HG03565 (cell line): ENCODE measurements around the gene CUEDC1.

ENCODE experiments used
- ATAC-seq: cut with Tn5 transposase; IDR thresholded peaks from one replicate; pipeline ENCODE4 v1.9.1; 2021; ENCODE audit warnings: mild to moderate bottlenecking, moderate library complexity; ENCODE audit not compliant: unreplicated experiment

Gene CUEDC1, protein sequence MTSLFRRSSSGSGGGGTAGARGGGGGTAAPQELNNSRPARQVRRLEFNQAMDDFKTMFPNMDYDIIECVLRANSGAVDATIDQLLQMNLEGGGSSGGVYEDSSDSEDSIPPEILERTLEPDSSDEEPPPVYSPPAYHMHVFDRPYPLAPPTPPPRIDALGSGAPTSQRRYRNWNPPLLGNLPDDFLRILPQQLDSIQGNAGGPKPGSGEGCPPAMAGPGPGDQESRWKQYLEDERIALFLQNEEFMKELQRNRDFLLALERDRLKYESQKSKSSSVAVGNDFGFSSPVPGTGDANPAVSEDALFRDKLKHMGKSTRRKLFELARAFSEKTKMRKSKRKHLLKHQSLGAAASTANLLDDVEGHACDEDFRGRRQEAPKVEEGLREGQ

DNA sequence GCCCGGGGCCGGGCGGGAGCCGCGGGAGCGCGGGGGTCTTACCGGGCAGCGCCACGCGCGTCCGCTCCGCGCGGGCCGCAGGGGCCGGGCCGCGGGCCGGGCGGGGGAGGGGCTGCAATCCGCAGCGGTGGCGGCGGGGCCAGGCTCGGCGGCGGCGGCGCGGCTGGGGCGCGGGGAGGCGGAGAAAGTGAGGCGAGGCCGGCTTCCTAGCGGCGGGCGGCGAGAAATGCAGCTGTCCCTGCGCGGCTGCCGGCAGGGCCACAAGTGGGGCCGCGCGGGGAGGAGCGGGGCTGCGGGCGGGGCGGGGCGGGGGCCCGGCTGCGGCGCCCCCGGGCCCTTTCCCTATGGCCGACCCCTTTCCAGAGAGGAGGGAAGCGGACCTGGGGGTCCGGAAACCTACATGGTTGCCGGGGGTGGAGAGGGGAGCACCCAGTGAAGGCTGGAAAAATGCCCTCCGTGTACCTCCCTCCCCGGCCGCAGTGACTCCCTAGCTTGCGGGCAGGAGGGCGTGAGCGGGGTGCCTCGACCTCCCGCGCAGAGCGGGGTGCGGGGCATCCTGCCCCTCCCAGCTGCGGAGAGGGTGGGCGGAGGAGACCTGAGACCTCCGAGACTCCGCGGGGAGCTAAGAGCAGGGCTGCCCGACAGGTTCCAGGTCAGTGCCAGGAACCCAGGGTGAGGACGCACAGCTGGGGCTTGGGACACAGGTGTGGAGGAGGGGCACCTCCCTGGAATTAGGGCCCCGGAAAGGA lies at the start of gene CUEDC1:
Gene CUEDC1 (minus strand): TSS at position 230 of the 749 bp plus-strand sequence. CDS start 69,848 bp downstream, outside the sequence.
- ATAC-seq = no peak

DNA sequence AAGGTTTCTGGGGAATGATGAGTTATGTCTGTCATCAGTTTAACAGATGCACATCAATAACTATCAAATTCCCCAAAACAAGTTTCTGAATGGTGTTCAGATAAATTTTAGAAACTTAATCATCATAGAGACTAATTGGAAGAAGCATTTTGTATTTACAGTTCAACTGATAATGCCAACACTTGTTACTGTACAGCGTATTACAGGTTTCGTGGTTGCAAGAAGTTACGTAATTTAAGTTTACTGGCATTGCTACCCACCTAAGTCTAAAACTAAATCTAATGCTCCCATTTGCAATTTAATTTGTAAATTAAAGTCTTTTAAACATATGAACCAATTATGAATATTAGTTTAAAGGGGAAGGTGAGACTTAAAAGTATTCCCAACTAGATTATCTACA lies 48.8 kb upstream of the CUEDC1 start:
- no peak for ATAC-seq

DNA sequence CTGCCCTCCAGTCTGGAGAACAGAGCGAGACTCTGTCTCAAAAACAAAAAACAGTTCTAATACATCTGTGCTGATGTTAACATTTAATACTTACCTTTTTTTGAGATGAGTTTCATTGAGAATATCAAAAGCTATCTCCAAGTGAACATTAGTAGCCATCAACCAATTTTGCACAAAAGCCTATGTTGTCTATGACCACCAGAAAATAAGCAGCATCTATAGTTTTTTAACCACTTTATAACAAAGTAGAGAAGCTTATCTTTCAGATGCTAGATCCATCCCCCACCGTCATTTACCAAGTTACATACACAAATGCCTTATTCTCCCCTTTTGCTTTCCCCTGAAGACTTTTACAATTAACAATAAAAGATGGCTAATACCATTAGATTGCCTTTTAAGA lies 47.8 kb upstream of the CUEDC1 start:
- no peak for ATAC-seq

DNA sequence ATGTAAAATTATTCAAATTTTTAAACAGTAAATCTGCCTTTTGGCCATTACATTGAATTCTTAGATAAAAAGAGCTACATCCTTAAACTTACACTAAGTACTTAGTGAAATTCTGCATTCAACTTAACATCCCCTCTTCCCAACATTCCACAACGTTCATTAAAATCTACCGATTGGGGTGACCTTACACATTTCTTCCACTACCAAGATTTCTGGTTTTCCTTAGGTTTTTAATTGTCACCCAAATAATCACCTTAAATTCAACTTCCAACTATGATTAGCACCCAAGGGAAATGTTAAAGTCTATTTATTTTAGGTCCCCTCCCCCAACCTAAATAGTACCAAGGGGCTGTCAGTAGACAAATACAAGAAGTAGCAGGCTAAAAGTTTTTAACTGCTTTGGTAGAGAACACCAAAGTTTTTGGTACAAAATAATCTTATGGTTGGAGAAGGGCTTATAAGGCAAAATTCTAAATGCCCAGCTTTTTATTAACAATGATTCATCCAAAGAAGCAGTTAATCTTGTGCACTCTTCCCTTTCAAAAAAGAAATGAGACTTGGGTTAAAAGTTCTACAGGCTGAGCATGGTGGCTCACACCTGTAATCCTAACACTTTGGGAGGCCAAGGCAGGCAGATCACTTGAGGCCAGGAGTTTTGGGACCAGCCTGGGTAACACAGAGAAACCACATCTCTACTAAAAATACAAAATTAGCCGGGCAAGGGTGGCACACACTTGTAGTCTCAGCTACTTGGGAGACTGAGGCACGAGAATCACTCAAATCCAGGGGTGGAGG lies 47.1 kb upstream of the CUEDC1 start:
- no peak for ATAC-seq

DNA sequence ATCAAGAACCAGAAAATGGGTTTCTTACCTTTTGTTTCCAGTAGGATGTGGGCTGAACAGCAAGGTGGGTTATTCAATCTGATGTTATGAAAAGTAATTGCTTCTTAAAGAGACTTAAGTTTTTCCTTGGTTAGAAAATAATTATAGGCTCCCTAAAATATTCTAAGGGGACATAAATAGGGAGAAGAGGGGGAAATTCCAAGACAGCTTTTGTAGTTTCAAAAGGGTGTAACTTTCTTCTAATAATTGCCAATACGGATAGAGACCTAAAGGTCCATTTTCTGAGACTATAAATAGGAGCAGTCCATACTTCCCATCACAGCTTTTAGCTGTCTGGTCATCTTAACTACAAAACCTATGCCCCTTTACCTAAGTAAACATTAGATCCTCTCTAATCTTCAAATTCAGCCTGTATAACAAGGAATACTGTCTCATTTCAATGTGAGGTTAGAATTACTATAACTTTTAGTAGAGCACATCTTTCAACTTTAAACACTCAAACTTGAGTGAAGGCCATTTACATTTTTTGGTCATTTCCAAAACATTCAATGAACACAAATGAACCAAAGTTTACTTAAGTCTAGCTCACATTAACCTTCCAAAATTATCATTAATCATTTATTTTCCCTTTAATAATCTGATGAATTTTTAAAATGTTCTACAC lies 46.4 kb upstream of the CUEDC1 start:
- no peak for ATAC-seq

DNA sequence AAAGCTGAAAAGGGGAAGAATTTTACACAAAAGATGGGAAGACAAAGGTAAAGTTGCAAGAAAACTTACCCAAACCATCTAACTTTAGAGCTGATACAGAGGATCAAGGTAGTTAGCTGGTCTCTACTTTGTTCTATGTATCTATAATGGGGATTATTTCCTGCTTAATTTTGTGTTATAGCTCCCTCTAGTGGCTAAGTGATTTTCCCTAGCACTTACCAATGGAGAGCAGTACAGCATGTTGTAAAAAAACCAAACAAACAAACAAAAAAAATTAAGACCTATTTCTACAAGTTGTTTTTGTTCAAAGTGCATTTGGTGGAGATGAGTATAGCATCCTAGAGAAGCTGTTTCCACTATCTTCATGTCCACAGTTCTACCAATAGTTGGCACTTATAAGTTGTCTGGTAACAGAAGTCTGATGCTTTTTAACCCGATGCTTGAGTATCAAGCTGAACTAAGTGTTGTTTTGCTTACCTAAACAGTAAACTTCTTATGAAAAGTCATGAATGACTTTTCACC lies 44.3 kb upstream of the CUEDC1 start:
- ATAC-seq = no peak

DNA sequence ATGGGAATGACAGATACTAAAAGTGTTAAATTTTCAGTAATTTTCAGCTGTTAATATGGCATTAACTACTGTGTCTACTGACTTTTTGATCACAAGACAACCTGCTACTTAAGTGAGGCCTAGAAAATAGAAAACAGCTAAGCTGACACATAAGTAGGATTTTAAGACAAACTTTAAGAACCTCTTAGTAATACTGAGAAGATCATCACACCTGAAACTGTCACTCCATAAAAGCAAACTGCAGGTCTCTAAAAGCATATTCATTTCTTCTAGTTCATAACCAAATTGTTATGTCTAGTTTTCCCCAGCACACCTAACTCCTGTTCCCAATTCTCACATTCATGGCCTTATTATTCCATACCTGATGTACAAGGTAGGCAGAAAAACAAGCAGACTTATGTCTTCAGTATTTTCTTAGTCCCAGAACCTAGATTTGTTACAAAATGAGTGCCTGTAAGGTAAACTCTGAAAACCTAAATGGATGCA lies 43.8 kb upstream of the CUEDC1 start:
- no peak for ATAC-seq

DNA sequence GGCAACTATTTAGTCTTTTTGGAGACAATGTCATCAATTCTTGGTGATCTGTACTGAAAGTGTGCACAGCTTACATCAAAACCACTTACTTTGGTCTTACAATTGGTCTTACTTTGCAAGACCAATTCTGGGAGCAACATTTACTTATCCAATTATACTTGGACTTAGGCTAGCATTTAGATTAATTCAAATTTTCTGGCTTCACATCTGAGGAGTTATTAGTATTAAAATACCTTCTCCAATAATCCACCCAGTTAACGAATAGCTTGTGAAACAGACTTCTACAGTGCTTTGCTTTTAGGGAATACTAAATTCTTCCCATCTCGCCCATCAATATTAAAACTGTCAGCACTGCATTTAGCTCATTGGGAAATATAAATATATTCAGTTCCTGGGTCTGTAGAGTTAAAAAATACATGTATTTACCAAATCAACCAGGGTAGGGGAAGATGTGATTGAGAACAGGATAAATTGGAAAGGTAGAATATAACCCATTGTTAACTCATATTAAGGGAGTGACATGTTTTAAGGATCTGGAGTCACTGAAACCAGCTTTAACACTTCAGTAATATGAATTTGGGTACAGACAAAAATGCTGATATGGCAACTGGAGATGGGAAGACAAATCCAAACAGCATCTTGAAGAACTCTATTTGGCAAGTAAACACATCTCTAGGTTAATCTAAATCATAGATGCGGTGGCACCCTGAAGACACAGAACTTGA lies 42.0 kb upstream of the CUEDC1 start:
- no peak for ATAC-seq

DNA sequence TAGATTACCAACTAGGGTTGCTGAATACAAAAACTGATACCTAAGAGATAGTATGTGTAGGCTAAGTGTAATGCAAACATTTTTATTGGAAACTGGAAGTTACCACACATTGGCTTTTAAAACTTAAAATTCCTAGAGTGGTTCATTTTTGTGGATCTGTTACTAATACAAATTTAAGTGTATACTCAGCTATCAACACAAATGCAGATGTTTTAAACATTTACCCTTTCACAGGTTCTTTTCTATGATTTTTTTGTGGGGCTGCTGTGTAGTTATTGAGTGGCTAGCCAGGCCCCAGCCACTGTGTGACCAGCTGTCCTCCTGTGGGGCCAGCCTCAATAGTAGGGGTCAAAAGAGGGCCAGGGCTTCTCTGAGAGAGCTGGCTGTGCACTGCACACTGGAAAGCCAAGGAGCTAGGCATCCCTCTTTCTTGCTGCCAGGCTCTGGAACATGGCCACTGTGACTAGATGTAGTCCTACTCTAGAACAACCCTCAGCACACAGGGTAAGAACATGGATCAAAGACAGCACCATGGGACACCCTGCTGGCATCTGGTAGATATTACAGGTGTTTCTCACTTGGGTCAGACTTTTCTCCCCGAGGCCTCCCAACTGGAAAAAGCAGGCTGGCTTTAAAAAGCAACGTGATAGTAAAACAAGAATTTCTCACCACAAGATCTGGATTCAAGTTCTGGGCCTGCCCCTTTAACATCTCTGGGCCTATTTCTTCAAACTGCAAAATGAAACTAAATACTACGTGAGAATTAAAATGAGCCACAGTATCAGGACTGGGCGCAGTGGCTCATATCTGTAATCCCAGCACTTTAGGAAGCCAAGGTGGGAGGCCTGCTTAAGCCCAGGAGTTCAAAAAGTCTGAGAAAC lies 40.1 kb upstream of the CUEDC1 start:
- ATAC-seq = peak; percentile 46

DNA sequence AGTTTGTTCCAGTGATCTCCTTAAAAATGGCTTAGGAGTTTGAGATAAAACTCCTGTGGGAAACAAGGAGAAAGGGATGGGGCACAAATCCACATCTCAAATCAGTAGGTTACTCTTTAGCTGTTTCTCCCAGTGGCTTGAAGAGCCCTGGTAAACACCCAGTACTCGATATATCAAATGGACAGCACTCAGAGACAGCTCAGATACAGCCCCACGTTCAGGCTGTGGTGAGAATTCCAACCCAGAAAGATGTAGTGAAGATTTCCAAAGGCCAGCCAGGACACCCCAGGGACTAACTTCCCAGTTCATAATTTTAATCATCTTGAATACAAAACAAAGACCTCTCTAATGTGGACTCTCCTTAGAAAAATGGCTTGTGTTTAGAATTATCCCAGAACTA lies 39.2 kb upstream of the CUEDC1 start:
- ATAC-seq = no peak

DNA sequence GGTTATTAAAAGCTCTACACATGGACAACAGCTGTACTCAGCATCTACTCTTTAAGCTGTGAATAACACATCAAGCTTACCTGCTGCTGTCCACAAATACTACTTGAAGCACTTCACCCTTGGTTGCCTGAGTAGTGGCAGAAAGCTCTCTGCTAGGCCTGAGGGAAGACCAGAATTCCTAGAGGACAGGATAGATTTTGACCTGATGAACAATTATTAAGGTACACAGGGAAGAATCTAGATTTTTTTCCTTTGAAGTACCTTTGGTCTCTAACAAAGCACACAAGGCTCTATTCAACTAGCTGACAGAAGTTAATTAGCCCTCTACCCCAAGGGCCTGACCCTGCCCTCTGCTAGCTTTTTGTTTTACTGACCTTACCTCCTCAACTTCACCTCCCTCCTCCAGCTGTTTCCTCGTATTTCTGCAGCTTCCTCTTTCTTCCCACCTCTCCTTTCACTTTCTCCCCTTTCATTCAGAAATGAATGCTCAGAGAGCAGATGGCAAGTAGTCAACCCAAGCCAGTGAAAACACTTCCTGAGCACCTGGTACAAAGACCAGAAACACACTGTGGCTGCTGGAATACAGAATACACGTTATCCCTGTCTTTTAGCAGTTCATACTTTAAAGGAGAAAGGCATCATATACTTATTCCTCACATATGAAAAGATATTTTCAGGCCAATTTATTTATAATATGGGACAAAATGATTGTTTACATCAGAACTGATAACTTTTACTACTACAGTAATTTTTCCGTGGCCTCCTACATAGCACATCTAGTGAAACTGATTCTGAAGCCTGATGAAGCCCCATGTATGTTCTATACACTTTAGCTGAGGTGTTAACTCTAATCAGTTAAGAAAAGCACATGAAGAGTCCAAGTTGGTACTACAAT lies 38.5 kb upstream of the CUEDC1 start:
- no peak for ATAC-seq

DNA sequence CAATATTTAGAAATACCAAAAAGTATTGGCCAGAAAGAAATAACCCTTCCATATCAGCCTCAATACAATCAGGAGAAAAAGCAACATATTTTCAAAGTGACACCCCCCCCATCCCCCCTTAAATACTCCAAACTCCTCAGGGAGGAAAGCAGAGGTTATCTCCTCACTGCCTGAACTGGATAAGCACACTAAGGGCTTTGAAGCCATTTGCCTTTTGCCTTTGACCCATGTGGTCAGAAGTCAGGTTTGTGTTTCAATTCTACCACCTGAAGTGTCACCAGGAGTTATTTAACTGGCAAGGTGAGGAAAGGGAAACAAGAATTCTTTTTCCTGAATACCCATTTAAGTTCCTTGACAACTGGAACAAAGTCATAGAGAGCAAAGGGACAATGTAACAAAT lies 36.3 kb upstream of the CUEDC1 start:
- ATAC-seq = no peak

DNA sequence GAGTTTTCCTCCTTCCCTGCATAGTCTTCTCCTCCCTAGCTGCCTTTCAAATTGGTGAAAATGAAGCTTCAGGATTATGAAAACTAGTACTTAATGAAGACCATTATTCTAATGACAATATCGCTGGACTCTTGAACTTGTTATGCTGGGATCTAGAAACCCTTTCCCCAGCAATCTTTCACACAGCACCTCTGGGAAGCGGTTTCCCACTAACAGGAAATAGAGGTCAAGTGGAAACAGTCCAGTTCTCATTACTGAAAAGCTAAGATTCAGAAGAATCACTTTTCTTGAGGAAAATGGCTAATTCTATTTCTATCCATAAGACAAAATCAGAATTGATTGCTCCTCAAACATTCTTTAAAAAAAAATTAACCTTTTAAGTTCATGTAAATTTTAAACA lies 34.8 kb upstream of the CUEDC1 start:
- no peak for ATAC-seq

DNA sequence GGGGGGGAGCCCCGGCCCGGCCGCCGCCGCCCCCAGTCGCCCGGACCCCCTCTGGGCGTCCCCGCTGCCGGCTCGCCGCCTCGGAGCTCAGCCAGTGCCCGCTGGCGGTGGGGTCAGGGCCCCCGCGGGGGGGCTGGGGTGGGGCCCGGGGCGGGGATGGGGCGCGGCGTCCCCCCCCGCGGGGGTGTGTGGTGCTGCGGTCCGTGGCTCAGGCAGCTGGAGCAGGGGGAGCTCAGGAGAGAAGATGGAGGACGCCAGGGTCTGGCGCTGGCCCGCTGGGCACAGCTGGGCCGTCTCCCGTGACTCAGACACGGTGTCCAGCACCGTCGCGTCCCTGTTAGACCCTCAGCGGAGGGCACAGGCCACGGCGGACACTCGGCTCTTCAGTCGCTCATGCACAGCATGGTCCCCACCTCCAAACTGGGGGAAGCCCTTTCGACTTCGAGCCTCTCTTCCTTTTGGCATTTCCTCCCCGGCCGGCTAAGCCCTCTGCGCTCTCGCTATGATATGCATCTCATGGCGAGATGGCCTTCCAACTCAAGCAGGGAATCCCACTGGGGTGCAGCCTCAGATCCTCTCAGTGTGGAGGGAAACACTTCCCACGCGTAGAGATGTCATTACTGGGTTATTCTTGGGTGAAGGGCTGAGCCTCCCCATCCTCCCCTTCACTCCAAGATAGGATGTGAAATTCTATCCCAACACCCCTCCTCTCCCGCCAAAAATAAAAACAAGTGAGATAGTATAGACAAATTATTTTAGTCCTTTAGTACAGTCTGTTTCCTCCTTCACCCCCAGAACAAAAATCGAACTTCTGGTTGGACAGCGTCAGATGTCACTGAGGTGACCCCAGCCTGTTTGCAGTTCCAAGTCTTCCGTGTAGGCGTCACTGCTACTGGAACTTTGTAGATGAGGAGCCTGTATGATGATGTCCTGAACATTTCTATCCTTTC lies 33.4 kb upstream of the CUEDC1 start:
- ATAC-seq = peak; percentile 51

DNA sequence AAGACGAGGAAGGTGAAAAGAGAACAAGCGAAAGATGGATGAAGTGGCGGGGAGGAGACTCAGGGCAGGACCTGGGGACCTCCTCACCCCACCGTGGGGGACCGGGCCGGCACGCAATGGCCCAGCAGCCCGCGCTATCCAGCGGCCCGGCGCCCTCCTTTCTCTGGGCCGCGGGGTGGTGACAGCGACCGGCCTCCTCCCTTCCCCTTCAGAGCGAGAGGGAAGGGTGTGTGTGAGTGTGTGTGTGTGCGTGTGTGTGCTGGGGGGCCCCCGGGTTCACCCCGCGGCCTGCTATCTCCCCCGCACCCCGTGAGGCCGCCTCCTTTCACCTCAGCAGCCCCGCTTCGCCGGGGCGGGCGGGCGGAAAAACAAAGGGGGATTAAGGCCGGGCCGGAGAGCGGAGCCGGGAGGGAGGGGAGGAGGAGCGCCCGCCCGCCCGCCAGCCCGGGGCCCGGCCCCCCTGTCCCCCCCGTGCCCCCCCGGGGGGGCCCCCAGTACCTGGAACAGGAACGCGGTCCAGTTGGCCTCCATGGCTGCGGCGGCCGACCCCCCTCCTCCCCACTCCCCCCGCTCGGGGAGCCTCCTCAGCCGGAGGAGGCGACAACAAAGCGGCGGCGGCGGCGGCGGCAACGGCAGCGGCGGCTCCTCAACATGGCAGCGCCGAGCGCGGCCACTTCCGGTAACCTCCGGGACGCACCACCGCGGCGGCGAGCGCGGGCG lies 32.5 kb upstream of the CUEDC1 start, which contains the start of gene VEZF1:
Gene VEZF1 (minus strand): TSS at position 674 of the 720 bp plus-strand sequence. CDS start 143 bp downstream, at position 531.
- peak; percentile 53 for ATAC-seq
